OCI-LY7 (cell line): ENCODE results near the gene WDR73. TPM values are rescaled to one million over a fixed set of nuclear protein-coding genes. Genes with fewer than 3 reads are reported as not detected.

Experiments
- BruUV-seq: library from RNA; stranded (reverse); fragments of 400-500 nt; replicated peaks from 2 replicates; lab custom pipeline; 2021; lab: Mats Ljungman, UMichigan
- CTCF ChIA-PET: fragments of 300-600 bp; sonication (Branson Sonifier 250); formaldehyde crosslinking; loops from one replicate; lab custom pipeline; 2022; ENCODE audit warnings: antibody characterized with exemption; ENCODE audit not compliant: unreplicated experiment; lab: Charles Lee
- POLR2A ChIA-PET: fragments of 300-600 bp; sonication (Branson Sonifier 250); formaldehyde crosslinking; loops from one replicate; lab custom pipeline; 2022; ENCODE audit warnings: antibody characterized with exemption; lab: Charles Lee
- DNase-seq: peaks from one replicate; pipeline ENCODE4 v3.0.0-alpha.2; 2015; ENCODE audit warnings: low spot score
- H2AFZ ChIP-seq: fragments of 200-600 bp; sonication (generic), shearing (Covaris generic); 2 replicates; pipeline ENCODE4 v1.6.1; 2014; ENCODE audit warnings: mild to moderate bottlenecking, antibody characterized with exemption, low read length, moderate library complexity
- H3K27ac ChIP-seq: fragments of 200-600 bp; sonication (generic); 2 replicates; pipeline ENCODE4 v1.5.1; 2014; ENCODE audit warnings: mixed run types, low read depth, mild to moderate bottlenecking, moderate library complexity, low read length, inconsistent platforms; ENCODE audit not compliant: poor library complexity, severe bottlenecking
- H3K36me3 ChIP-seq: fragments of 200-600 bp; sonication (generic); 2 replicates; pipeline ENCODE4 v1.6.1; 2014; ENCODE audit warnings: mild to moderate bottlenecking, antibody characterized with exemption, low read length, moderate library complexity, mixed read lengths; ENCODE audit not compliant: insufficient read depth
- H3K4me1 ChIP-seq: fragments of 200-600 bp; sonication (generic); 2 replicates; pipeline ENCODE4 v1.5.1; 2014; ENCODE audit warnings: mild to moderate bottlenecking, low read length; ENCODE audit not compliant: insufficient read depth, poor library complexity, severe bottlenecking
- H3K4me2 ChIP-seq: fragments of 200-600 bp; sonication (generic); 2 replicates; pipeline ENCODE4 v1.6.1; 2014; ENCODE audit warnings: mild to moderate bottlenecking, low read length
- H3K4me3 ChIP-seq: fragments of 200-600 bp; sonication (generic); 2 replicates; pipeline ENCODE4 v1.5.1; 2014; ENCODE audit warnings: mild to moderate bottlenecking, low read depth, low read length; ENCODE audit not compliant: poor library complexity, severe bottlenecking
- H3K79me2 ChIP-seq: fragments of 200-600 bp; sonication (generic); 2 replicates; pipeline ENCODE4 v1.6.1; 2016; ENCODE audit warnings: low read depth, mild to moderate bottlenecking, low read length, moderate library complexity, mixed read lengths; ENCODE audit not compliant: insufficient read depth
- H3K9me2 ChIP-seq: fragments of 200-600 bp; sonication (generic); 2 replicates; pipeline ENCODE4 v1.6.1; 2016; ENCODE audit warnings: mild to moderate bottlenecking, low read length, mixed read lengths; ENCODE audit not compliant: insufficient read depth
- H3K9me3 ChIP-seq: fragments of 200-600 bp; sonication (generic); 2 replicates; pipeline ENCODE4 v1.6.1; 2014; ENCODE audit warnings: mild to moderate bottlenecking, mixed run types, low read length, mixed read lengths
- H4K20me1 ChIP-seq: fragments of 200-600 bp; sonication (generic); 2 replicates; pipeline ENCODE4 v1.6.1; 2014; ENCODE audit warnings: mild to moderate bottlenecking, antibody characterized with exemption, low read length, moderate library complexity, mixed read lengths; ENCODE audit not compliant: insufficient read depth
- CTCF ChIP-seq: fragments of 200-600 bp; sonication (generic); conservative IDR thresholded peaks from 2 replicates; pipeline ENCODE4 v1.5.1; 2014; ENCODE audit warnings: mild to moderate bottlenecking, antibody characterized with exemption, low read length, moderate library complexity, mixed read lengths
- EZH2phosphoT487 ChIP-seq: fragments of 200-600 bp; sonication (generic); IDR thresholded peaks from 2 replicates; pipeline ENCODE4 v1.6.1; 2018; ENCODE audit warnings: low read depth, borderline replicate concordance, mild to moderate bottlenecking, mixed run types, antibody characterized with exemption, low read length, moderate library complexity, mixed read lengths
- intact Hi-C: fragments of 100-400 bp; cut with micrococcal nuclease; formaldehyde crosslinking; loops from one replicate; pipeline ENCODE4 v1.10.0; 2022; ENCODE audit not compliant: unreplicated experiment
- total RNA-seq, 2 experiments: library from RNA; depleted of rRNA in 1 of 2; stranded (reverse); fragments of >200 nt in 1 of 2; shearing (Covaris generic) in 1 of 2; gene quantifications; 2 replicates each; pipeline ENCODE4 v1.2.3, GENCODE V29; 2014 to 2022

The WDR73 gene
- total RNA-seq, 2 experiments from 2014 or later: 28.7 to 38.1 TPM

GRCh38 chr15:84600687-84601554, 53.2 kb downstream of the WDR73 start, which contains the start of gene ZSCAN2:
ZSCAN2 (plus strand) TSS chr15:84601009; CDS start chr15:84603928, 2,919 bp downstream.
- Histone ChIP-seq H3K9me2 (no peaks in the 10 kb centered on the region), H4K20me1 (no peaks in the 10 kb centered on the region), H3K4me2 (peak within 1 kb of the TSS; percentile 73), H3K36me3 (peaks cover 3% of the 10 kb centered on the region; the same call in 1 of the 2 replicates), H2AFZ (peak within 1 kb of the TSS; percentile 92), H3K4me1 (peaks cover 45% of the 10 kb centered on the region), H3K9me3 (no peaks in the 10 kb centered on the region), H3K27ac (no peak within 1 kb of the TSS), H3K79me2 (peaks cover 7% of the 10 kb centered on the region; the same call in 1 of the 2 replicates), H3K4me3 (peak within 1 kb of the TSS; percentile 83)
- CTCF ChIA-PET: interaction anchor here (1.0 kb wide), 1 partner anchor 34 kb away, joined by 4 read pairs; no protein-coding TSS in a partner anchor
- BruUV-seq: TSS peak; percentile 71
- POLR2A ChIA-PET: interaction anchor here (0.6 to 1.2 kb wide), 8 partner anchors 21 to 275 kb away, joined by 3 to 5 read pairs (median 4); partner anchors contain the start of gene WDR73
- intact Hi-C loops: loop anchor here (1.0 kb wide), 1 partner anchor 30 kb away; no protein-coding TSS in a partner anchor
- TF ChIP-seq CTCF (no peak), EZH2phosphoT487 (no peak)
- peak; percentile 93 for DNase-seq

- Histone ChIP-seq H3K79me2 (peaks cover 7% of the 10 kb centered on the region; the same call in 1 of the 2 replicates), H4K20me1 (no peaks in the 10 kb centered on the region), H3K4me2 (peak overlapping the region; percentile 73), H3K4me3 (peak overlapping the region; percentile 83), H3K9me3 (no peaks in the 10 kb centered on the region), H3K27ac (no peak overlapping the region), H3K36me3 (peaks cover 3% of the 10 kb centered on the region; the same call in 1 of the 2 replicates), H3K4me1 (peaks cover 39% of the 10 kb centered on the region), H3K9me2 (no peaks in the 10 kb centered on the region), H2AFZ (peak overlapping the region; percentile 92)
- CTCF ChIA-PET: no interaction called here
- TF ChIP-seq CTCF: no peak
- TF ChIP-seq EZH2phosphoT487: no peak
- BruUV-seq: no TSS peak
- intact Hi-C loops: loop anchor here (1.0 kb wide), 1 partner anchor 31 kb away; no protein-coding TSS in a partner anchor
- POLR2A ChIA-PET: interaction anchor here (0.6 to 1.0 kb wide), 3 partner anchors 29 to 228 kb away, joined by 3 read pairs; partner anchors contain the start of gene WDR73
- peak; percentile 47 for DNase-seq
Measured at GRCh38 chr15:84600331-84600686, 53.8 kb downstream of the WDR73 start.
